Lung (tissue), 12 donors: ENCODE measurements around the gene ARHGEF16. TPM values are rescaled to one million over a fixed set of nuclear protein-coding genes. Genes with fewer than 3 reads are reported as not detected.

Experiments used
- ATAC-seq: fragments of 200-7000 bp; cut with Tn5 transposase; one replicate; pipeline ENCODE4 v1.9.1; 2020; ENCODE audit warnings: moderate number of reproducible peaks; ENCODE audit not compliant: insufficient read depth, low FRiP score
- DNase-seq, 3 donors: peaks; one replicate each; pipeline ENCODE4 v3.0.0-alpha.2; 2013 to 2017
- H3K27ac ChIP-seq, 2 donors: one replicate each; pipeline ENCODE4 v1.5.1; 2013; ENCODE audit warnings: mild to moderate bottlenecking in 2 of 2, moderate library complexity in 2 of 2, control low read depth in 1 of 2, inconsistent platforms in 1 of 2, low read depth in 1 of 2, low read length in 1 of 2
- H3K27me3 ChIP-seq, 3 donors: one replicate each; pipeline ENCODE4 v1.5.1; 2013; ENCODE audit warnings: low read length in 2 of 3; ENCODE audit not compliant: control insufficient read depth in 3 of 3, insufficient read depth in 3 of 3
- H3K36me3 ChIP-seq, 4 donors: one replicate each; pipeline ENCODE4 v1.5.1; 2013; ENCODE audit warnings: low read length in 4 of 4, mild to moderate bottlenecking in 1 of 4, moderate library complexity in 1 of 4; ENCODE audit not compliant: control insufficient read depth in 4 of 4, insufficient read depth in 4 of 4
- H3K4me1 ChIP-seq, 5 donors: one replicate each; pipeline ENCODE4 v1.5.1; 2013; ENCODE audit warnings: low read length in 5 of 5, mild to moderate bottlenecking in 2 of 5, moderate library complexity in 1 of 5; ENCODE audit not compliant: control insufficient read depth in 5 of 5, insufficient read depth in 5 of 5
- H3K4me3 ChIP-seq: one replicate; pipeline ENCODE4 v1.5.1; 2013; ENCODE audit warnings: mild to moderate bottlenecking, control low read depth, moderate library complexity
- H3K9ac ChIP-seq, 2 donors: one replicate each; pipeline ENCODE4 v1.5.1; 2013; ENCODE audit warnings: low read length in 2 of 2, control low read depth in 1 of 2; ENCODE audit not compliant: insufficient read depth in 1 of 2
- H3K9me3 ChIP-seq, 4 donors: one replicate each; pipeline ENCODE4 v1.5.1; 2013; ENCODE audit warnings: low read length in 3 of 4, mild to moderate bottlenecking in 1 of 4, moderate library complexity in 1 of 4; ENCODE audit not compliant: control insufficient read depth in 4 of 4, insufficient read depth in 3 of 4
- WGBS, 2 donors: extraction: QIAGEN DNeasy Blood & Tissue Kit; methylation state at CpG; one replicate each; pipeline ENCODE4 v1.1.7; 2013; 5-methylcytosine and 5-hydroxymethylcytosine counted together
- polyA plus RNA-seq, 2 donors: library from polyadenylated mRNA; stranded (reverse); fragments of 200-250 nt; gene quantifications; one replicate each; pipeline ENCODE4 v1.2.1, GENCODE V29; 2013
- total RNA-seq, 2 donors: library from RNA; depleted of rRNA in 1 of 2; stranded (reverse); fragments of >200 nt in 1 of 2; gene quantifications; one replicate each; pipeline ENCODE4 v1.2.1, GENCODE V29; 2014 to 2021
- TF ChIP-seq, protein P1 (sequence below): IDR thresholded peaks from 2 replicates; pipeline ENCODE4 v1.5.1; 2012; ENCODE audit warnings: mild to moderate bottlenecking; ENCODE audit errors: control extremely low read depth, extremely low read depth
- donor health status: control.
- donor health status: control.
- donor health status: Bipolar disorder and iron deficiency.
- donor health status: healthy.
- donor health status: DM: yes; HTN: yes; CAD: no.

ARHGEF16 gene
- total and polyA plus RNA-seq, 4 donors = 6.5 to 14.8 (median 9.8) TPM

- ATAC-seq (no peak), DNase-seq (no peak)
- H3K4me3 ChIP-seq = no peak overlapping the region
- peaks cover 0 to 6% (median 3%) of the 10 kb centered on the region in 5 donors for H3K4me1 ChIP-seq
- H3K27ac ChIP-seq = no peak overlapping the region
- no peak overlapping the region for H3K9ac ChIP-seq
- peaks cover 0 to 3% (median under 1%) of the 10 kb centered on the region in 4 donors for H3K36me3 ChIP-seq
- H3K9me3 ChIP-seq = peaks cover 0 to 2% (median 0%) of the 10 kb centered on the region in 4 donors
- TF ChIP-seq, protein P1, sequence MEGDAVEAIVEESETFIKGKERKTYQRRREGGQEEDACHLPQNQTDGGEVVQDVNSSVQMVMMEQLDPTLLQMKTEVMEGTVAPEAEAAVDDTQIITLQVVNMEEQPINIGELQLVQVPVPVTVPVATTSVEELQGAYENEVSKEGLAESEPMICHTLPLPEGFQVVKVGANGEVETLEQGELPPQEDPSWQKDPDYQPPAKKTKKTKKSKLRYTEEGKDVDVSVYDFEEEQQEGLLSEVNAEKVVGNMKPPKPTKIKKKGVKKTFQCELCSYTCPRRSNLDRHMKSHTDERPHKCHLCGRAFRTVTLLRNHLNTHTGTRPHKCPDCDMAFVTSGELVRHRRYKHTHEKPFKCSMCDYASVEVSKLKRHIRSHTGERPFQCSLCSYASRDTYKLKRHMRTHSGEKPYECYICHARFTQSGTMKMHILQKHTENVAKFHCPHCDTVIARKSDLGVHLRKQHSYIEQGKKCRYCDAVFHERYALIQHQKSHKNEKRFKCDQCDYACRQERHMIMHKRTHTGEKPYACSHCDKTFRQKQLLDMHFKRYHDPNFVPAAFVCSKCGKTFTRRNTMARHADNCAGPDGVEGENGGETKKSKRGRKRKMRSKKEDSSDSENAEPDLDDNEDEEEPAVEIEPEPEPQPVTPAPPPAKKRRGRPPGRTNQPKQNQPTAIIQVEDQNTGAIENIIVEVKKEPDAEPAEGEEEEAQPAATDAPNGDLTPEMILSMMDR = no peak
- peaks cover 0 to 3% (median 0%) of the 10 kb centered on the region in 3 donors for H3K27me3 ChIP-seq
- WGBS, 2 donors = 93 to 94% methylated on average over 20 of the region's 20 CpGs
Measured at GRCh38 chr1:3426956-3427535, 27.4 kb upstream of the ARHGEF16 start.

DNA sequence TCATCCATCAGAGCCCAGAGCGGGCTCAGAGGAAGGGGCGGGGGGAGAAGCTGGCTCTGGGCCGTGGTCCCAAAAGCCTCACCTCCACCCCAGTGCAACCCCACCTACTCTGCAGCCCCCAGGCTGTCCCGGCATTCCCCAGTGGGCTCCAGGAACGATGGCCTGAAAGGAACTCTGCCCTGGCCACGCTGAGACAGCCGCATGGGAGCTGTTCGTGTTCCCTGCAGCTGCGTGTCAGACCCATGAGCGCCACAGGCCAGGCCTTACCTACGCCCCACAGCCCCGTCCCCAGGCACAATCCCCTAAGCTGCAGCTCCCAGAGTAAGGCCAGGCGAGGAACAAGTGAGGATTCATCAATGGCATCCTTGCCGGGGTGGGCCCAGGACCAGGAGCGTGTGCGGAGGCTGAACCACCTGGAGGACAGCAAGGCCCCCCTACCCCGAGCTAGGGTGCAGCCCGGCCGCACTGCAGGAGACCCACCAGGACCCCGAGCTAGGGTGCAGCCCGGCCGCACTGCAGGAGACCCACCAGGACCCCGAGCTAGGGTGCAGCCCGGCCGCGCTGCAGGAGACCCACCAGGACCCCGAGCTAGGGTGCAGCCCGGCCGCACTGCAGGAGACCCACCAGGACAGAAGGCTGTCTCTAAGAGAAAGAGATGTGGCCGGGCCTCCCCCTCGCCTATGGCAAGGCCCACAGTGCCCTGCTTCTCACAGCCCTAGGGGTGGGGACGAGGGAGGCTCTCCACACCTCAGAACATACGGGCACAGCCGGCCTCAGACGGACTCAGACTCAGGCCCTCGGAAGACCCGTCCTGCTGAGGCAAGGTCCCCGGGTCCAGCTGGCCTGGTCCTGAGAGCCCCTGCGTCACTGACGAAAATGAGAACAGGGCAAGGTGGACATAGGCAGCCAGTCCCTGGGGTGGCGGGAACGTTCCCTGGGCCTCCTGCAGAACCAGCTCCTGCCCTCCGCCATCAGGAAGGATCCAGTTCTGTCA lies 26.5 kb upstream of the ARHGEF16 start:
- 92% methylated on average over 43 of the region's 43 CpGs for whole genome bisulfite sequencing, 2 donors
- TF ChIP-seq, protein P1 = no peak
- Histone ChIP-seq H3K27ac (no peak overlapping the region), H3K27me3 (no peaks in the 10 kb centered on the region), H3K9me3 (no peaks in the 10 kb centered on the region), H3K4me3 (no peak overlapping the region), H3K4me1 (peaks cover 0 to 6% (median 3%) of the 10 kb centered on the region in 5 donors), H3K36me3 (peaks cover 0 to 3% (median under 1%) of the 10 kb centered on the region in 4 donors), H3K9ac (no peak overlapping the region)
- DNase-seq (no peak), ATAC-seq (no peak)

DNA sequence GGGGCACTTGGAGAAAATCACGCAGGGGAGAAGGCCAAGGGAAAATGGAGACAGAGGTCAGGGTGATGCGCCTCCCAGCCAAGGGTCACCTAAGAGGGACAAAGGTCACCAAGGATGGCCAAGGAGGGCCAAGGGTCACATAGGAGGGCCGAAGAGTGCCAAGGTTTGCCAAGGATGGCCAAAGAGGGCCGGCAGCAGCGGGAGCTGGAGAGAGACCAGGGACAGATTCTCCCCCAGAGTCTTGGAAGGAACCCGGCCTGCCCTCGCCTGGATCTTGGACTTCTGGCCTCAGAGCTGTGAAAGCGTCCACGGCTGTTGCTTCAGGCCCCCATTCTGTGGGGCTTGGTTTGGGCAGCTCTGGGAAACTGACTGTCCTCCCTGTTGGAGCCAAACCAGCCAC lies 25.6 kb upstream of the ARHGEF16 start:
- H3K4me3 ChIP-seq = no peak overlapping the region
- no peak for ATAC-seq
- WGBS, 2 donors = 85 to 93% methylated on average over 9 of the region's 9 CpGs
- H3K9ac ChIP-seq = no peak overlapping the region
- peaks cover 0 to 6% (median 3%) of the 10 kb centered on the region in 5 donors for H3K4me1 ChIP-seq
- DNase-seq = no peak
- TF ChIP-seq, protein P1 = no peak
- H3K36me3 ChIP-seq = peaks cover 0 to 3% (median under 1%) of the 10 kb centered on the region in 4 donors
- no peak overlapping the region for H3K27ac ChIP-seq
- no peaks in the 10 kb centered on the region for H3K27me3 ChIP-seq
- no peaks in the 10 kb centered on the region for H3K9me3 ChIP-seq
